Osteocyte (in vitro differentiated cells): ENCODE data around the gene TINAG. TPM values are rescaled to one million over a fixed set of nuclear protein-coding genes. Genes with fewer than 3 reads are reported as not detected.

ENCODE experiments used
- DNase-seq: peaks from one replicate; pipeline ENCODE4 v3.0.0; 2021; ENCODE audit warnings: mixed read lengths; ENCODE audit not compliant: unreplicated experiment; ENCODE audit errors: extremely low spot score
- H3K27ac Mint-ChIP-seq: one replicate; pipeline ENCODE4 v1.8.0; 2021; ENCODE audit warnings: mild to moderate bottlenecking, mixed read lengths; ENCODE audit not compliant: unreplicated experiment
- H3K27me3 Mint-ChIP-seq: one replicate; pipeline ENCODE4 v1.8.0; 2021; ENCODE audit warnings: mixed read lengths; ENCODE audit not compliant: unreplicated experiment
- H3K36me3 Mint-ChIP-seq: one replicate; pipeline ENCODE4 v1.8.0; 2021; ENCODE audit warnings: mixed read lengths; ENCODE audit not compliant: unreplicated experiment
- H3K4me1 Mint-ChIP-seq: one replicate; pipeline ENCODE4 v1.8.0; 2021; ENCODE audit warnings: mixed read lengths; ENCODE audit not compliant: unreplicated experiment
- H3K4me3 Mint-ChIP-seq: one replicate; pipeline ENCODE4 v1.8.0; 2021; ENCODE audit warnings: mild to moderate bottlenecking, moderate library complexity, mixed read lengths; ENCODE audit not compliant: unreplicated experiment
- H3K9me3 Mint-ChIP-seq: one replicate; pipeline ENCODE4 v1.8.0; 2021; ENCODE audit warnings: mixed read lengths; ENCODE audit not compliant: unreplicated experiment
- CTCF ChIP-seq: fragments of 200-600 bp; sonication (generic); IDR thresholded peaks from 2 replicates; pipeline ENCODE4 v1.5.0; 2021; ENCODE audit warnings: antibody characterized with exemption, mild to moderate bottlenecking, moderate library complexity
- total RNA-seq: library from RNA; stranded (reverse); gene quantifications from 2 replicates; pipeline ENCODE4 v1.2.1, GENCODE V29; 2021

The TINAG gene
- total RNA-seq, 1 donor from 2014 or later = not detected

GRCh38 chr6:54284161-54284860, 23.9 kb upstream of the TINAG start:
- no peaks in the 10 kb centered on the region for H3K36me3 Mint-ChIP-seq
- no peak for DNase-seq
- no peak overlapping the region for H3K4me3 Mint-ChIP-seq
- no peak for TF ChIP-seq CTCF
- peaks cover 38% of the 10 kb centered on the region for H3K4me1 Mint-ChIP-seq
- H3K27ac Mint-ChIP-seq = no peak overlapping the region
- H3K9me3 Mint-ChIP-seq = peaks cover 8% of the 10 kb centered on the region
- no peaks in the 10 kb centered on the region for H3K27me3 Mint-ChIP-seq

DNA sequence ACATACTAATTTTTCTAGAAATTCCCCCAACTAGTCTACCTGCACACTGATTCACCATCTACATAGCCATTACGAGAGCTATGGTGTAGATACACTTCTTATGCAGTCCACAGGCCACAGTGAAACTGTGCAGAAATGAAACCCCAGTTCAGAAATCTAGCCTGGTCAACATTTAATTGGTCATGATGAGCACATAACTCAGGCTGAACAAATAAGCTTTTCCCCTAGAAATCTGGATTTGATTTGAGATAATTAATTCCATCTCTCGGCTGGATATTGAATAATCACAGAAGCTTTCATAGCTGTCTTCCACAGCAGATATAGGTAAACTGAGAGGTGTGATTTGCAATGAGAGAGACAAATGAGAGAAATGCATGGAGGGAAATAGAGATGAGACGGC, 22.6 kb upstream of the TINAG start:
- H3K4me1 Mint-ChIP-seq = peaks cover 49% of the 10 kb centered on the region
- H3K9me3 Mint-ChIP-seq = peaks cover 8% of the 10 kb centered on the region

GRCh38 chr6:54286141-54286540, 22.1 kb upstream of the TINAG start:
- Mint-ChIP-seq H3K27ac (no peak overlapping the region), H3K27me3 (no peaks in the 10 kb centered on the region), H3K4me3 (no peak overlapping the region), H3K9me3 (peaks cover 8% of the 10 kb centered on the region), H3K36me3 (no peaks in the 10 kb centered on the region), H3K4me1 (peaks cover 53% of the 10 kb centered on the region)
- TF ChIP-seq CTCF = no peak
- no peak for DNase-seq

More for the DNA sequence above, 22.6 kb upstream of the TINAG start:
- Mint-ChIP-seq H3K36me3 (no peaks in the 10 kb centered on the region), H3K4me3 (no peak overlapping the region), H3K27ac (no peak overlapping the region), H3K27me3 (no peaks in the 10 kb centered on the region)
- no peak for TF ChIP-seq CTCF
- DNase-seq = no peak

- no peak for TF ChIP-seq CTCF
- Mint-ChIP-seq H3K27me3 (no peaks in the 10 kb centered on the region), H3K27ac (no peak overlapping the region), H3K9me3 (peaks cover 3% of the 10 kb centered on the region), H3K36me3 (no peaks in the 10 kb centered on the region), H3K4me1 (peaks cover 44% of the 10 kb centered on the region), H3K4me3 (no peak overlapping the region)
- no peak for DNase-seq
These were observed 19.8 kb upstream of the TINAG start for GRCh38 chr6:54288474-54288873.

- Mint-ChIP-seq H3K4me1 (peaks cover 39% of the 10 kb centered on the region), H3K36me3 (no peaks in the 10 kb centered on the region), H3K27ac (no peak overlapping the region), H3K9me3 (peaks cover 2% of the 10 kb centered on the region), H3K27me3 (no peaks in the 10 kb centered on the region), H3K4me3 (no peak overlapping the region)
- no peak for DNase-seq
- no peak for TF ChIP-seq CTCF
These were observed 18.8 kb upstream of the TINAG start for GRCh38 chr6:54289426-54289825.
